NCI-H446 treated with DMSO at 0.1 percent for 48 hours (cell line): ENCODE results near the gene BAHD1.

ENCODE experiments used
- DNase-seq: peaks from one replicate; lab custom pipeline; 2025; lab: John Stamatoyannopoulos, UW

BAHD1 gene

GRCh38 chr15:40467261-40467615, 26.5 kb downstream of the BAHD1 start:
- no peak for DNase-seq

GRCh38 chr15:40468898-40469331, 28.2 kb downstream of the BAHD1 start:
- DNase-seq: no peak

GRCh38 chr15:40469776-40470390, 29.1 kb downstream of the BAHD1 start:
- DNase-seq: no peak

- DNase-seq: no peak
Observed at GRCh38 chr15:40470423-40471104, 29.8 kb downstream of the BAHD1 start, which contains the start of gene CHST14. TSS of gene CHST14 (plus strand) at chr15:40470984. CDS start at chr15:40471214, 230 bp downstream.

GRCh38 chr15:40471105-40471807, 30.5 kb downstream of the BAHD1 start:
- DNase-seq: no peak

- DNase-seq: no peak
Observed at GRCh38 chr15:40471808-40472150, 31.0 kb downstream of the BAHD1 start.

- DNase-seq: no peak
Observed at GRCh38 chr15:40472171-40472727, 31.5 kb downstream of the BAHD1 start.

- no peak for DNase-seq
Observed at GRCh38 chr15:40474581-40474980, 33.8 kb downstream of the BAHD1 start.

- no peak for DNase-seq
Observed at GRCh38 chr15:40477642-40478327, 37.0 kb downstream of the BAHD1 start.

GRCh38 chr15:40479024-40479423, 38.3 kb downstream of the BAHD1 start:
- DNase-seq: no peak

- DNase-seq: no peak
Observed at GRCh38 chr15:40481341-40482074, 40.8 kb downstream of the BAHD1 start.

- no peak for DNase-seq
Observed at GRCh38 chr15:40483919-40484318, 43.2 kb downstream of the BAHD1 start.

GRCh38 chr15:40486066-40486770, 45.5 kb downstream of the BAHD1 start:
- no peak for DNase-seq

- no peak for DNase-seq
Observed at GRCh38 chr15:40487816-40488682, 47.3 kb downstream of the BAHD1 start.

GRCh38 chr15:40489274-40490175, 48.8 kb downstream of the BAHD1 start:
- DNase-seq: no peak

GRCh38 chr15:40493089-40493840, 52.5 kb downstream of the BAHD1 start:
- no peak for DNase-seq

- no peak for DNase-seq
Observed at GRCh38 chr15:40495516-40495915, 54.8 kb downstream of the BAHD1 start.

- no peak for DNase-seq
Observed at GRCh38 chr15:40498418-40498817, 57.7 kb downstream of the BAHD1 start.
